ENCODE data around the gene PTPRF.

PTPRF gene

DNA sequence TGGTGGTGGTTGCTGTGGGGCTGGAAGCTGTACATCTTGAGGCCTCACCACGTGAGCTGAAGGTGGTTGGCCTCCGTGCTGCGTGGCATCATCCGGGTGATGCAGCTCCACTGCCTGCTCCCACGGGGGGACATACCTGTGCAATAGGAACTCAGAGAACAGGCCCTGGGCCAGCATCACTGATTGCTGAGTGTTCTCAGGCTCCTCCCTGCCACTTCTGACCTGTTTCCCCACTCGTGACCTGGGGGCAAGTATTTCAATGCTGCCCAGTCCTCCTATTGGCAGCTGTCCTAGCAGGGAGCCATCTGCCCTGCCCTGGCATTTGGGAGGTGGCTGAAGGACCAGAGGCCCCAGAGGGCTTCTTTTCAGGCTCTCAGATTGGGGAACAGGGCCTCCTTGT is 26.1 kb downstream of the PTPRF start:
- DNase-seq (ENCODE audit: low read depth), result no peak
- TF ChIP-seq, protein P1, sequence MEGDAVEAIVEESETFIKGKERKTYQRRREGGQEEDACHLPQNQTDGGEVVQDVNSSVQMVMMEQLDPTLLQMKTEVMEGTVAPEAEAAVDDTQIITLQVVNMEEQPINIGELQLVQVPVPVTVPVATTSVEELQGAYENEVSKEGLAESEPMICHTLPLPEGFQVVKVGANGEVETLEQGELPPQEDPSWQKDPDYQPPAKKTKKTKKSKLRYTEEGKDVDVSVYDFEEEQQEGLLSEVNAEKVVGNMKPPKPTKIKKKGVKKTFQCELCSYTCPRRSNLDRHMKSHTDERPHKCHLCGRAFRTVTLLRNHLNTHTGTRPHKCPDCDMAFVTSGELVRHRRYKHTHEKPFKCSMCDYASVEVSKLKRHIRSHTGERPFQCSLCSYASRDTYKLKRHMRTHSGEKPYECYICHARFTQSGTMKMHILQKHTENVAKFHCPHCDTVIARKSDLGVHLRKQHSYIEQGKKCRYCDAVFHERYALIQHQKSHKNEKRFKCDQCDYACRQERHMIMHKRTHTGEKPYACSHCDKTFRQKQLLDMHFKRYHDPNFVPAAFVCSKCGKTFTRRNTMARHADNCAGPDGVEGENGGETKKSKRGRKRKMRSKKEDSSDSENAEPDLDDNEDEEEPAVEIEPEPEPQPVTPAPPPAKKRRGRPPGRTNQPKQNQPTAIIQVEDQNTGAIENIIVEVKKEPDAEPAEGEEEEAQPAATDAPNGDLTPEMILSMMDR (IDR thresholded peaks at IDR 0.05; ENCODE audit: low read depth, low read length, missing control alignments), result no peak
- in situ Hi-C loops (cut with HindIII; ENCODE audit: low sequenced_read_pairs), result no loop called here
- no peak overlapping the region for H3K4me3 ChIP-seq (ENCODE audit: low read depth, low read length)

DNA sequence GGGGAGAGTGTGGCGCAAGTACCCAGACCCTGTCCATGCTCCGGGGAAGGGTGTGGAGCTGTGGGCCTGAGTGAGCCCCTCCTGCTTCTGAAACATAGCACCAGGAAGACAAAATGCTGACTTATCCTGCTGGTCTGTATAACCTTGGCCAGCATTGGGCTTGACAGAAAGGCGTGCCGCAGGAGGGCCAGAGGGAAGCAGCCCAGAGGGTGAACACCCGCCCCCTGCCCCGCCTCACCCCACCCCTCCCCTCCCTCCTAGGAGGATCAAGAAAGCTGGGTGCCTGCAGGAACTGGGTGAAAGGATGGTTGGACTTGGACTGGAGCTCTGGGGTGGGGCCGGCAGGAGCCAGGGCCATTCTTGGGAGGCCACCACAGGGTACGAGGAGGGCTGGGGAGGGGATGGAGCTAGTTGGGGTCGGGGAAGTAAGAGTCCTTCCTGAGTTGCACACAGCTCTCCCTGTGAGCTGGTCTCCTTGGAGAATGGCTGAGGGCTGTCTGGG is 27.1 kb downstream of the PTPRF start:
- in situ Hi-C loops (cut with HindIII; ENCODE audit: low sequenced_read_pairs), result no loop called here
- DNase-seq (ENCODE audit: low read depth), result no peak
- no peak overlapping the region for H3K4me3 ChIP-seq (ENCODE audit: low read depth, low read length)
- TF ChIP-seq, protein P1 (IDR thresholded peaks at IDR 0.05; ENCODE audit: low read depth, low read length, missing control alignments), result no peak

DNA sequence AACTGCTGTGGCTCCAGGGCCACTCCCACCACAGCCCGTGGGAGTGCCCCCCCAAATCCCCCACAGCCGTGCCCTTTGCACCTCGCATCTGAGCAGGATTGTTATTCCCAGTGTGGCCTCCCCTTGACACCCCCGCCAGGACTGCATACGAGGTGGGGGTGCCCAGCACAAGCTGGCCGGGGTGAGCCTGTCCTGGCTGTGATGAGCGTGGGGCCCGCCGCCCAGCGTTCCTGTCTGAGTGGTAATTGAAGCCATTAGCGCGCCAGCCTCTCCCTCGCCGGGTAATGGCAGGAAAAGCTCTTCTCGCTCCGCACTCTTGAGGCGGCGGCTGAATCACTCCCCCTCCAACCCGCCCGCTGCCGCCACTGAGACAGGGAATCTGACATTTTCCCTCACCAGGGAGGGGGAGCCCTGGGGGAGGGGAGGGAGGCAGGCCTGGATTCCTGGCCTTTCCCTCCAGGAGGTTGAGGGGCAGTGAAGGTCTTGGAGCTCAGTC is 27.7 kb downstream of the PTPRF start:
- no peak for DNase-seq (ENCODE audit: low read depth)
- TF ChIP-seq, protein P1 (IDR thresholded peaks at IDR 0.05; ENCODE audit: low read depth, low read length, missing control alignments), result no peak
- no peak overlapping the region for H3K4me3 ChIP-seq (ENCODE audit: low read depth, low read length)
- in situ Hi-C loops (cut with HindIII; ENCODE audit: low sequenced_read_pairs), result no loop called here

DNA sequence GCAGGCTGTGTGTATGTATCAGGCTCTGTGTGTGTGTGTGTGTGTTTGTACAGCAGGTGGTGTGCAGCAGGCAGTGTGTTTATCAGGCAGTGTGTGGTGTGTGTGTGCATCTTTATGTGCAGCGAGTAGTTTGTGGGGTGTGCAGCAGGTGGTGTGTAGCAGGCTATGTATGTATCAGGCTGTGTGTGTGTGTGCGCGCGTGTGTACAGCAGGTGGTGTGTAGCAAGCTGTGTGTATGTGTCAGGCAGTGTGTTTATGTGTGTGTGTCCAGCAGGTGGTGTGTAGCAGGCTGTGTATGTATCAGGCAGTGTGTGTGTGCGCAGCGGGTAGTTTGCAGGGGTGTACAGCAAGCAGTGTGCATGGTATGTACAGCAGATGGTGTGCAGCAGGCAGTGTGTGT is 29.0 kb downstream of the PTPRF start:
- TF ChIP-seq, protein P1 (IDR thresholded peaks at IDR 0.05; ENCODE audit: low read depth, low read length, missing control alignments), result no peak
- no peak for DNase-seq (ENCODE audit: low read depth)
- no peak overlapping the region for H3K4me3 ChIP-seq (ENCODE audit: low read depth, low read length)
- in situ Hi-C loops (cut with HindIII; ENCODE audit: low sequenced_read_pairs), result loop anchor here (5.0 kb wide), 1 partner anchor 63 kb away; no protein-coding TSS in a partner anchor

DNA sequence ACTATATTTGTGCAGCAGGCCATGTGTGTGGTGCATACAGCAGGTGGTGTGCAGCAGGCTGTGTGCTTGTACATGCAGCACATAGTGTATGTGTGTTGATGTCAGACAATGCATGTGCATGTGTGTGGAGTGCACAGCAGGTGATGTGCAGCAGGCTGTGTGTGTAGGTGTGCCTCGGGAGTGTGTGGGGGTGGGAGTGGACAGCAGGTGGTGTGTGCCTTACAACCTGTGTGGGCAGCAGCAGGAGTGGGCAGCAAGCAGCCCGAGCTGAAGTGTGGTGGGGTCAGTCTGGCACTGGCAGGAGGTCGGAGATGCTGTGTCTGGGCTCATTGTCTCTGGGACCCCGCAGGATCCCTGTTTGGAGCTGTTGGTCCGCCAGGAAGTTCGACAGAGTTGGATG is 29.6 kb downstream of the PTPRF start:
- in situ Hi-C loops (cut with HindIII; ENCODE audit: low sequenced_read_pairs), result loop anchor here (5.0 kb wide), 1 partner anchor 62 kb away; no protein-coding TSS in a partner anchor
- TF ChIP-seq, protein P1 (IDR thresholded peaks at IDR 0.05; ENCODE audit: low read depth, low read length, missing control alignments), result no peak
- no peak for DNase-seq (ENCODE audit: low read depth)
- H3K4me3 ChIP-seq (ENCODE audit: low read depth, low read length), result no peak overlapping the region

DNA sequence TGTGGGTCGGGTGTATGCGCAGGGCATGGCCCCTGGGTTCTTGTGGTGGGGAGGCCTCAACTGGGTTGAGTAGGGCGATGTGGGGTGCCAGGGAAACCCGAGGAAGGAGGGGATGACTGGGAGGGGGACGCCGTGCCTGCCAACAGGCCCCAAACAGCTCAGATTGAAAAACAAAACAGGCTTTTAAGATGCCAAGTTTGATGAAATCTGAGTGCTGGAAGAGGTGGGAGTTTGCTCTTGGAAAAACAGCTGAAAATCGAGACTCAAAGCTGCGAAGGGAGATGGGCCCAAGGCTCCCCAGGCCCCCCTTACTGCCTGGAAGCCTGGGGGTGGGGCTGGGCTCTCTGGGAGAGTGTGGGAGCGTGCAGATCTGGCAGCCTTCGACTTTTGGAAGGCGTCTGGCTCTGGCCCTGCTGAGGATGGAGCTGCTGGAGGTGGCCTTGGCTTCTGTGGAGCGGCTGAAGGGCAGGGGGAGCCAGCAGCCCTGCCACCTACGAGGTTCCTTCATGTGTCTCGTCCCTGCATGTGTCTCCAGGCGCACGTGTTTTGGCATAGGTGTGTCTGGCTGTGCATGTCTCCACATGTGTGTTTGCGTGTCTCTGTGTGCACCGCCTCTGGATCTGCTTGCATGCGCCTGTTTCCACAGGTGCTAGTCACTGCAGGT is 33.3 kb downstream of the PTPRF start:
- TF ChIP-seq, protein P1 (IDR thresholded peaks at IDR 0.05; ENCODE audit: low read depth, low read length, missing control alignments), result no peak
- H3K4me3 ChIP-seq (ENCODE audit: low read depth, low read length), result no peak overlapping the region
- DNase-seq (ENCODE audit: low read depth), result no peak
- in situ Hi-C loops (cut with HindIII; ENCODE audit: low sequenced_read_pairs), result loop anchor here (5.0 kb wide), 1 partner anchor 58 kb away; no protein-coding TSS in a partner anchor

Data from astrocyte of the cerebellum (primary cell).